ENCODE results near the gene FOXC1. TPM values are rescaled to one million over a fixed set of nuclear protein-coding genes. Genes with fewer than 3 reads are reported as not detected.

Gene FOXC1
- total and polyA plus RNA-seq, 2 donors, result 4.2 to 7.3 TPM

GRCh38 chr6:1654054-1654453 lies 44.3 kb downstream of the FOXC1 start:
- Histone ChIP-seq H3K4me1 (ENCODE audit: insufficient read depth) (no peaks in the 10 kb centered on the region), H3K36me3 (ENCODE audit: insufficient read depth) (no peaks in the 10 kb centered on the region), H3K27ac (ENCODE audit: low read depth) (no peak overlapping the region), H3K4me3 (ENCODE audit: low read depth, low read length) (no peak overlapping the region)
- WGBS, result 88% methylated on average over 4 of the region's 4 CpGs
- DNase-seq (ENCODE audit: extremely low spot score), result no peak

GRCh38 chr6:1657116-1657770 lies 47.5 kb downstream of the FOXC1 start:
- no peak overlapping the region for H3K27ac ChIP-seq (ENCODE audit: low read depth)
- no peak overlapping the region for H3K4me3 ChIP-seq (ENCODE audit: low read depth, low read length)
- H3K36me3 ChIP-seq (ENCODE audit: insufficient read depth), result no peaks in the 10 kb centered on the region
- WGBS, result 70% methylated on average over 13 of the region's 13 CpGs
- no peak for DNase-seq (ENCODE audit: extremely low spot score)
- H3K4me1 ChIP-seq (ENCODE audit: insufficient read depth), result no peaks in the 10 kb centered on the region

GRCh38 chr6:1657771-1658165 lies 48.1 kb downstream of the FOXC1 start:
- no peak for DNase-seq (ENCODE audit: extremely low spot score)
- no peaks in the 10 kb centered on the region for H3K36me3 ChIP-seq (ENCODE audit: insufficient read depth)
- WGBS, result 89% methylated on average over 7 of the region's 7 CpGs
- H3K4me1 ChIP-seq (ENCODE audit: insufficient read depth), result no peaks in the 10 kb centered on the region
- H3K4me3 ChIP-seq (ENCODE audit: low read depth, low read length), result no peak overlapping the region
- H3K27ac ChIP-seq (ENCODE audit: low read depth), result no peak overlapping the region

- no peak for DNase-seq (ENCODE audit: extremely low spot score)
- H3K4me1 ChIP-seq (ENCODE audit: insufficient read depth), result no peaks in the 10 kb centered on the region
- no peak overlapping the region for H3K4me3 ChIP-seq (ENCODE audit: low read depth, low read length)
- no peak overlapping the region for H3K27ac ChIP-seq (ENCODE audit: low read depth)
- 94% methylated on average over 15 of the region's 15 CpGs for WGBS
- H3K36me3 ChIP-seq (ENCODE audit: insufficient read depth), result no peaks in the 10 kb centered on the region
Observed at GRCh38 chr6:1658212-1659005, 48.7 kb downstream of the FOXC1 start.

GRCh38 chr6:1659816-1660215 lies 50.1 kb downstream of the FOXC1 start:
- Histone ChIP-seq H3K27ac (ENCODE audit: low read depth) (no peak overlapping the region), H3K4me3 (ENCODE audit: low read depth, low read length) (no peak overlapping the region), H3K4me1 (ENCODE audit: insufficient read depth) (no peaks in the 10 kb centered on the region), H3K36me3 (ENCODE audit: insufficient read depth) (no peaks in the 10 kb centered on the region)
- 90% methylated on average over 7 of the region's 7 CpGs for WGBS
- no peak for DNase-seq (ENCODE audit: extremely low spot score)

GRCh38 chr6:1662534-1662933 lies 52.8 kb downstream of the FOXC1 start:
- Histone ChIP-seq H3K4me1 (ENCODE audit: insufficient read depth) (no peaks in the 10 kb centered on the region), H3K36me3 (ENCODE audit: insufficient read depth) (no peaks in the 10 kb centered on the region), H3K27ac (ENCODE audit: low read depth) (no peak overlapping the region), H3K4me3 (ENCODE audit: low read depth, low read length) (no peak overlapping the region)
- no peak for DNase-seq (ENCODE audit: extremely low spot score)

Other genes starting within 250 kb of the FOXC1 start
- 6.6 TPM for gene FOXF2, start 220.3 kb upstream of the FOXC1 start, total RNA-seq
- gene FOXF2, start 220.3 kb upstream of the FOXC1 start, polyA plus RNA-seq, result 13.1 TPM

Measured in urinary bladder (tissue), 4 donors.